ENCODE results near the gene APOLD1.

APOLD1 gene

DNA sequence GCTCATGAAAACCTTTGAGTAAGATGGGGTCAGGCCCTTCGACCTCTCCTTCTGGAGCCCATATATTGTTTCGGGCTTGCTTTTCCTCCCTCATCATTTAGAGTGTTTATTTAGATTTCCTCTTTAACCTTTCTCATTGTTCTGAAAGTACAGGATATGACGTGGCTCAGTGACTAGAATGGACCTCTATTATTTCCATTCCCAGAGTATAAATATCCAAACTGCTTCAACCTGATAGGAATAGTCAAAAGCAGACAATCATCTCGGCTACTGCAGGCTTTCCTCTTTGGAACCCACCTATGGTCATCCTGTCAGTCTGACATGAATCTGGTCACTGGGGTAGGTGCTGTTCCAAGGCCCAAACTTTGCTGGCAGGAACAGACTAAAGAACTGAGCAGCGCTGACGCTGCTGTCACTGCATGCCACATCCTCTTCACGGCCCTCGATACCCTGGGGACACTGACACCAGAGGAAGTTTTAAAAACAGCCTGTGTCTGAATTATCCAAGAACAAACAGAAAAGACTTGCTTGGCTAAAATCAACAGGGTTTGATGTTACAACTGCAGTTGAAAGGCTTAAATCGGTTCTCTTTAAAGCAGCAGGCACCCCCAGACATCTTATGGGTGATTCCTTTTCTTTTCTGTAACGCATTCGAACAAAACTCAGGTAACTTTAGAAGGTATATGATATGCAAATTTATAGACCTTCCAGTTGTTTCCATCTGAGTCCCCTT is 22.7 kb downstream of the APOLD1 start:
- H3K9me3 ChIP-seq (ENCODE audit: severe bottlenecking) = no peaks in the 10 kb centered on the region
- H3K36me3 ChIP-seq = no peaks in the 10 kb centered on the region
- H3K27ac ChIP-seq = no peak overlapping the region
- TF ChIP-seq, protein P1, sequence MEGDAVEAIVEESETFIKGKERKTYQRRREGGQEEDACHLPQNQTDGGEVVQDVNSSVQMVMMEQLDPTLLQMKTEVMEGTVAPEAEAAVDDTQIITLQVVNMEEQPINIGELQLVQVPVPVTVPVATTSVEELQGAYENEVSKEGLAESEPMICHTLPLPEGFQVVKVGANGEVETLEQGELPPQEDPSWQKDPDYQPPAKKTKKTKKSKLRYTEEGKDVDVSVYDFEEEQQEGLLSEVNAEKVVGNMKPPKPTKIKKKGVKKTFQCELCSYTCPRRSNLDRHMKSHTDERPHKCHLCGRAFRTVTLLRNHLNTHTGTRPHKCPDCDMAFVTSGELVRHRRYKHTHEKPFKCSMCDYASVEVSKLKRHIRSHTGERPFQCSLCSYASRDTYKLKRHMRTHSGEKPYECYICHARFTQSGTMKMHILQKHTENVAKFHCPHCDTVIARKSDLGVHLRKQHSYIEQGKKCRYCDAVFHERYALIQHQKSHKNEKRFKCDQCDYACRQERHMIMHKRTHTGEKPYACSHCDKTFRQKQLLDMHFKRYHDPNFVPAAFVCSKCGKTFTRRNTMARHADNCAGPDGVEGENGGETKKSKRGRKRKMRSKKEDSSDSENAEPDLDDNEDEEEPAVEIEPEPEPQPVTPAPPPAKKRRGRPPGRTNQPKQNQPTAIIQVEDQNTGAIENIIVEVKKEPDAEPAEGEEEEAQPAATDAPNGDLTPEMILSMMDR (IDR thresholded peaks at IDR 0.05; ENCODE audit: low read depth, low read length) = no peak
- H3K4me3 ChIP-seq (ENCODE audit: low read depth, low read length) = no peak overlapping the region
- DNase-seq = no peak
- H3K27me3 ChIP-seq (ENCODE audit: insufficient read depth, low read depth, severe bottlenecking) = no peaks in the 10 kb centered on the region

DNA sequence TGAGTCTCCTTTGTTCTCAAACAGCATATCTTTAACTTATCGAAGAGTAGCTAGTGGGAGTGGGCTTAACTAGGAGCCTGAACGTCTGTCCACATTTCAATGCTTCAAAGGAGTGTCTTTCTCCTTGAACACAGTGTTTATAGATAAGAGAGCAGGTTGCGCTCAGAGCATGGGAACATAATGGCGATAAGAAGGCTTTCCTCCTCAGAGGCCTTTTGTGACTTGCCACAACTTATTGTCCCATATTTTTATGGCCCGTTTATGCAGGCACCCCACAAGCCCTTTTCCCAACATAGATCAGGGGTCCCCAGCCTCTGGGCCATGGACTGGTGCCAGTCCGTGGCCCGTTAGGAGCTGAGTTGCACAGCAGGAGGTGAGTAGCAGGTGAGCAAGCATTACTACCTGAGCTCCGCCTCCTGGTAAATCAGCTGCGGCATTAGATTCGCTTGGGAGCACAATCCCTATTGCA is 25.1 kb downstream of the APOLD1 start:
- H3K27me3 ChIP-seq (ENCODE audit: insufficient read depth, low read depth, severe bottlenecking) = no peaks in the 10 kb centered on the region
- peak; percentile 34 for DNase-seq
- TF ChIP-seq, protein P1 (IDR thresholded peaks at IDR 0.05; ENCODE audit: low read depth, low read length) = no peak
- H3K9me3 ChIP-seq (ENCODE audit: severe bottlenecking) = no peaks in the 10 kb centered on the region
- peaks cover 1% of the 10 kb centered on the region; the same call in 1 of the 2 replicates for H3K36me3 ChIP-seq
- no peak overlapping the region for H3K4me3 ChIP-seq (ENCODE audit: low read depth, low read length)
- H3K27ac ChIP-seq = no peak overlapping the region

DNA sequence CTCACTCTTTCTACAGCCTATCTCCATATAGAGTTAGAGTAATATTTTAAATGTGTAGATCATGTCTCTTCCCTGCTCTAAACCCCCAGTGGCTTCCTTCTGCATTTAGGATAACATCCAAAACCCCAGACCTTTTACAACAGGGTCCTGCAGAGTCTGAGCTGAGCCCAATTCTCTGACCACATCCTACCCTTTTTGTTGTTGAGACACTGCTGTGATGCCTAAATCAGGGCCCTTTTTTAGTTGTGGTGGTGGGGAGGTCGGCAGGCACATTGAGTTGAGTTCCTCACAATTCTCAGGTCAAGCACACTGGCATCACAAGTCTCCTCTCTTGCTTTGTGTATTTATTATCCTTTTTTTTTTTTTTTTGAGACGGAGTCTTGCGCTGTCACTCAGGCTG is 25.9 kb downstream of the APOLD1 start:
- H3K27ac ChIP-seq = no peak overlapping the region

DNA sequence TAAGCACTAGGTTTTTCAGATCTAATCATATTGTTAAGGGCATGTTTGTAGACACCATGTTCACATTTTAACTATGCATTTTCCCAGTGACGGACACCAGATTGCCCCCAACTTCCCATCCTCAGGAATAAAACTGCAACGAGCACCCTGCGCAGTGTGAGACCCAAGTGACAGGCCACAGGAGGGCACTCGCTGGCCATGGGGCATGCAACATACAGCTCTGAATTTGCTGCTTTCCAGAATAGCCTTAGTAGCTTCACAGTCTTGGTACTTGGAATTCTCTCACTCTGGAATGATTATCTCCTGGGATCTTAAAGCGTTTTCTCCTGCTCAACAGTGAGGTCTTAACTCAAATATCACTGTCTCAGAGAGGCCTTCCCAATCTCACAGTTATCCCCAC is 26.7 kb downstream of the APOLD1 start:
- no peaks in the 10 kb centered on the region for H3K27me3 ChIP-seq (ENCODE audit: insufficient read depth, low read depth, severe bottlenecking)
- H3K36me3 ChIP-seq = peaks cover 10% of the 10 kb centered on the region
- H3K27ac ChIP-seq = no peak overlapping the region
- no peak overlapping the region for H3K4me3 ChIP-seq (ENCODE audit: low read depth, low read length)
- H3K9me3 ChIP-seq (ENCODE audit: severe bottlenecking) = no peaks in the 10 kb centered on the region
- DNase-seq = no peak
- TF ChIP-seq, protein P1 (IDR thresholded peaks at IDR 0.05; ENCODE audit: low read depth, low read length) = no peak

More for the DNA sequence above, 25.9 kb downstream of the APOLD1 start:
- Histone ChIP-seq H3K9me3 (ENCODE audit: severe bottlenecking) (no peaks in the 10 kb centered on the region), H3K36me3 (peaks cover 5% of the 10 kb centered on the region; the same call in 1 of the 2 replicates), H3K4me3 (ENCODE audit: low read depth, low read length) (no peak overlapping the region), H3K27me3 (ENCODE audit: insufficient read depth, low read depth, severe bottlenecking) (no peaks in the 10 kb centered on the region)
- DNase-seq = no peak
- TF ChIP-seq, protein P1 (IDR thresholded peaks at IDR 0.05; ENCODE audit: low read depth, low read length) = no peak

DNA sequence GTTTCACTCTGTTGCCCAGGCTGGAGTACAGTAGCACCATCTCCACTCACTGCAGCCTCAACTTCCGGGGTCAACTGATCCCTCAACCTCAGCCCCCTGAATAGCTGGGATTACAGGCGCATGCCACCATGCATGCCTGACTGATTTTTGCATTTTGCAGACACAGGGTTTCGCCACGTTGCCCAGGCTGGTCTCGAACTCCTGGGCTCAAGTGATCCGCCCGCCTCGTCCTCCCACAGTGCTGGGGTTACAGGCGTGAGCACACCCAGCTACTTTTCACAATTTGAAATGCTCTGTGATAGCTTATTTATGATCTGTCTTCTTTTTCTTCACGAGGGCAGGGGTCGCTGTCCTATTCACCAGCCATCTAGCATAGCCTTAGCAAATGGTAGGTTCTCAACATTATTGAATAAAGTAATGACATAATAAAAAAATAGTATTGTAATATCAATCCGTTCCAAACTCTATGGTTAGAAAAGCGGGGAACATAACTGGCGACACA is 27.2 kb downstream of the APOLD1 start:
- TF ChIP-seq, protein P1 (IDR thresholded peaks at IDR 0.05; ENCODE audit: low read depth, low read length) = no peak
- no peak overlapping the region for H3K27ac ChIP-seq
- no peak overlapping the region for H3K4me3 ChIP-seq (ENCODE audit: low read depth, low read length)
- DNase-seq = no peak
- no peaks in the 10 kb centered on the region for H3K9me3 ChIP-seq (ENCODE audit: severe bottlenecking)
- no peaks in the 10 kb centered on the region for H3K27me3 ChIP-seq (ENCODE audit: insufficient read depth, low read depth, severe bottlenecking)
- H3K36me3 ChIP-seq = peaks cover 13% of the 10 kb centered on the region
